GM18517 (cell line): ENCODE measurements around the gene TLR8.

ENCODE experiments used
- ATAC-seq: cut with Tn5 transposase; IDR thresholded peaks from one replicate; pipeline ENCODE4 v1.9.1; 2021; ENCODE audit warnings: mild to moderate bottlenecking, moderate library complexity; ENCODE audit not compliant: unreplicated experiment

Gene TLR8

GRCh38 chrX:12906046-12906761 lies at the start of gene TLR8:
Gene TLR8, plus strand, starts transcription at chrX:12906620. Its CDS starts 87 bp downstream, at chrX:12906707.
- no peak for ATAC-seq

GRCh38 chrX:12865359-12865758 lies 41.1 kb upstream of the TLR8 start:
- ATAC-seq: no peak

- no peak for ATAC-seq
These were observed 39.7 kb upstream of the TLR8 start, which contains the start of gene TLR7 for GRCh38 chrX:12866451-12867377. Gene TLR7, plus strand, starts transcription at chrX:12867072. Its CDS starts 507 bp downstream, at chrX:12867579.

- ATAC-seq: no peak
These were observed 38.7 kb upstream of the TLR8 start for GRCh38 chrX:12867685-12868084.

- ATAC-seq: peak; percentile 59
These were observed 37.7 kb upstream of the TLR8 start for GRCh38 chrX:12868747-12869146.

- no peak for ATAC-seq
These were observed 35.2 kb upstream of the TLR8 start for GRCh38 chrX:12871257-12871656.

GRCh38 chrX:12872741-12873140 lies 33.7 kb upstream of the TLR8 start:
- ATAC-seq: no peak

GRCh38 chrX:12874581-12874980 lies 31.8 kb upstream of the TLR8 start:
- ATAC-seq: no peak

- ATAC-seq: no peak
These were observed 29.0 kb upstream of the TLR8 start for GRCh38 chrX:12877386-12877785.

GRCh38 chrX:12878536-12878935 lies 27.9 kb upstream of the TLR8 start:
- no peak for ATAC-seq

GRCh38 chrX:12881914-12882313 lies 24.5 kb upstream of the TLR8 start:
- no peak for ATAC-seq

GRCh38 chrX:12885508-12885907 lies 20.9 kb upstream of the TLR8 start:
- ATAC-seq: no peak

GRCh38 chrX:12886545-12886944 lies 19.9 kb upstream of the TLR8 start:
- no peak for ATAC-seq

- no peak for ATAC-seq
These were observed 19.3 kb upstream of the TLR8 start for GRCh38 chrX:12887141-12887540.

- no peak for ATAC-seq
These were observed 18.7 kb upstream of the TLR8 start for GRCh38 chrX:12887767-12888166.

GRCh38 chrX:12890467-12890866 lies 16.0 kb upstream of the TLR8 start:
- ATAC-seq: peak; percentile 61

GRCh38 chrX:12891171-12891570 lies 15.2 kb upstream of the TLR8 start:
- ATAC-seq: no peak

- ATAC-seq: peak; percentile 69
These were observed 14.4 kb upstream of the TLR8 start for GRCh38 chrX:12891915-12892506.

GRCh38 chrX:12892716-12893115 lies 13.7 kb upstream of the TLR8 start:
- ATAC-seq: no peak

- no peak for ATAC-seq
These were observed 12.1 kb upstream of the TLR8 start for GRCh38 chrX:12894074-12895030.
